Neutrophil (primary cell): ENCODE data around the gene STAT3.
"Not testable (repeated sequence)": the region's sequence is repeated elsewhere in the genome, so short reads cannot be mapped to it uniquely, and the experiment has no call there.

Experiments used
- H3K27ac ChIP-seq: fragments of 200-600 bp; sonication (generic); 2 replicates; pipeline ENCODE4 v1.5.1; 2016; ENCODE audit warnings: mild to moderate bottlenecking, moderate library complexity
- H3K27me3 ChIP-seq: fragments of 200-600 bp; sonication (generic); 2 replicates; pipeline ENCODE4 v1.6.0; 2016; ENCODE audit warnings: mild to moderate bottlenecking
- H3K36me3 ChIP-seq: fragments of 200-600 bp; sonication (generic); 2 replicates; pipeline ENCODE4 v1.5.1; 2017
- H3K4me1 ChIP-seq, 2 experiments: fragments of 200-600 bp in 1 of 2; sonication (generic) in 1 of 2; 1 replicate in 1 of 2; 2 replicates in 1 of 2; pipeline versions ENCODE4 v1.5.1 to v1.6.1; 2013 to 2016; ENCODE audit warnings: low read depth in 1 of 2, low read length in 1 of 2, mild to moderate bottlenecking in 1 of 2, moderate library complexity in 1 of 2; ENCODE audit not compliant: control insufficient read depth in 1 of 2, insufficient read depth in 1 of 2
- H3K4me3 ChIP-seq, 2 experiments: fragments of 200-600 bp in 1 of 2; sonication (generic) in 1 of 2; 1 replicate in 1 of 2; 2 replicates in 1 of 2; pipeline ENCODE4 v1.5.1; 2013 to 2016; ENCODE audit warnings: low read depth in 1 of 2, low read length in 1 of 2, mild to moderate bottlenecking in 1 of 2, moderate library complexity in 1 of 2
- H3K9me3 ChIP-seq: fragments of 200-600 bp; sonication (generic); 2 replicates; pipeline ENCODE4 v1.5.1; 2016
- CTCF ChIP-seq: fragments of 200-600 bp; sonication (generic); IDR thresholded peaks from 2 replicates; pipeline ENCODE4 v1.5.1; 2016; ENCODE audit warnings: antibody characterized with exemption

STAT3 gene

GRCh38 chr17:42329025-42329976, 58.9 kb downstream of the STAT3 start:
- H3K36me3 ChIP-seq, result peaks cover 100% of the 10 kb centered on the region
- no peaks in the 10 kb centered on the region for H3K27me3 ChIP-seq
- H3K9me3 ChIP-seq, result no peaks in the 10 kb centered on the region
- H3K27ac ChIP-seq, result peak overlapping the region; percentile 22
- no peak for TF ChIP-seq CTCF
- no peaks in the 10 kb centered on the region for H3K4me1 ChIP-seq
- no peak overlapping the region for H3K4me3 ChIP-seq

DNA sequence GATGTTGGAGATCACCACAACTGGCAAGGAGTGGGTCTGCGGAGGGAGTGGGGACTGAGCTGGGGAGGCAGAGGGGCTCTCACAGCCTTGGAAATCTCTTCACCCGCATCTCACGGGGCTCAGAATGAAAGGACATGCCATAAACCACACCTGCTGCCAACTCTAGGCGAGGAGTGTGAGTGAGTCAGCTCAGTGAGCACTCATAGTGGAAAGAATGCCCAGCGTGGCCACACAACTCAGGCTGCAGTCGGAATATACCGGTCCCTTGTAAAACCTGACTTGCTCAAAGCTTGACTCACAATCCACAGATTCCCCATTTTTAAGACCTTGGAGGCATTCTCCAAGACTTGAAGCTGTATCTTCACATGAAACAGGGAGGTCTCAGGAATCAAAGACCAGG, 63.2 kb downstream of the STAT3 start:
- peaks cover 100% of the 10 kb centered on the region for H3K36me3 ChIP-seq
- H3K27ac ChIP-seq, result peak overlapping the region; percentile 23
- H3K4me1 ChIP-seq, result peaks cover 6 to 10% of the 10 kb centered on the region in 2 experiments
- H3K9me3 ChIP-seq, result peaks cover 6% of the 10 kb centered on the region
- no peak for TF ChIP-seq CTCF
- no peak overlapping the region for H3K4me3 ChIP-seq
- no peaks in the 10 kb centered on the region for H3K27me3 ChIP-seq

DNA sequence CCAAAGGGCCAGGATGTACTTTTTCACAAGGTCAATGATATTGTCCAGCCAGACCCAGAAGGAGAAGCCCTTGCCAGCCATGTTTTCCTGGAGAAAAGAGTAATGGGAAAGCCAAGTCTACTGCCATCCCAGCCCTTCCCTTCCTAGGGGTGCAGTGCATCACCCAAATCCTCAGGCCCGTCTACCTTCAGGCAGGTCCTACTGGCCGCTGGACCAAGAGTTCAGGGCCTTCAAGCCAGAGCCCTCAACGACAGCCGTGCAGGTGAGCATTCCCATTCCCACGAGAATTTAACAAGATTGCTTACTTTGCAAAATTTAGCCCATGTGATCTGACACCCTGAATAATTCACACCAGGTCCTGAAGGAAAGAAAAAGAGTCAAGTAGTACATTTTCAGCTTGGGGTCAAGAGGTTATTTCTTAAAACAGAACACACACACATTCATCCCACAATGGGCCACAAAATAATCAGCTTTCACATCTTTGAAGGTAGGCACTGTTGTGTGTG, 64.9 kb downstream of the STAT3 start:
- H3K36me3 ChIP-seq, result peaks cover 100% of the 10 kb centered on the region
- peaks cover 6% of the 10 kb centered on the region for H3K9me3 ChIP-seq
- H3K4me1 ChIP-seq, result peaks cover 13 to 15% of the 10 kb centered on the region in 2 experiments
- H3K4me3 ChIP-seq, result no peak overlapping the region
- H3K27me3 ChIP-seq, result no peaks in the 10 kb centered on the region
- TF ChIP-seq CTCF, result no peak
- H3K27ac ChIP-seq, result peak overlapping the region; percentile 61

GRCh38 chr17:42322382-42323267, 65.6 kb downstream of the STAT3 start:
- peak overlapping the region; percentile 61 for H3K27ac ChIP-seq
- H3K4me3 ChIP-seq, result no peak overlapping the region
- H3K4me1 ChIP-seq, result peaks cover 13 to 15% of the 10 kb centered on the region in 2 experiments
- peak; percentile 94 for TF ChIP-seq CTCF
- peaks cover 6% of the 10 kb centered on the region for H3K9me3 ChIP-seq
- peaks cover 100% of the 10 kb centered on the region for H3K36me3 ChIP-seq
- no peaks in the 10 kb centered on the region for H3K27me3 ChIP-seq

DNA sequence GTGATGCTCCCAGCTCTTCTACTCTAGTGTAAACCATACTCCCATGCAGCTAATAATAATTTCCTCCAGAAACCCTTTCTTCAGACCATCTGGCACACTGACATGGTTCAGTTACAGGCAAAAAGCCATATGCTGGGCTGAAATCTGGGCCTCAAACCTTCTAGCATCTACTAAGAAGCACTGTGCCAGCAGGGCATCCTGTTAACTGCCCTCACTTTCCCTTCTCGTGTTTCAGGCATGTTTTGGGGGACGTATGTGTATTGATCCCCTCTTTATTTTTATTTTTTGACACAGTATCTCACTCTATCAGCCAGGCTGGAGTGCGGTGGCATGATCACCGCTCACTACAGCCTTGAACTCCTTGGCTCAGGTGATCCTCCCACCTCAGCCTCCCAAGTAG, 66.7 kb downstream of the STAT3 start:
- peaks cover 6% of the 10 kb centered on the region for H3K9me3 ChIP-seq
- H3K4me1 ChIP-seq, result peaks cover 13 to 15% of the 10 kb centered on the region in 2 experiments
- H3K4me3 ChIP-seq, result no peak overlapping the region
- TF ChIP-seq CTCF, result no peak
- H3K27ac ChIP-seq, result peak overlapping the region; percentile 25
- H3K27me3 ChIP-seq, result no peaks in the 10 kb centered on the region
- peaks cover 100% of the 10 kb centered on the region for H3K36me3 ChIP-seq

- Histone ChIP-seq H3K36me3 (peaks cover 100% of the 10 kb centered on the region), H3K4me1 (peaks cover 17 to 21% of the 10 kb centered on the region in 2 experiments)
- not testable (repeated sequence) for H3K27ac ChIP-seq, H3K27me3 ChIP-seq, H3K4me3 ChIP-seq, H3K9me3 ChIP-seq
Observed at GRCh38 chr17:42317967-42318366, 70.3 kb downstream of the STAT3 start.
